Urinary bladder (tissue), 4 donors: ENCODE data around the gene RUFY1. TPM values are rescaled to one million over a fixed set of nuclear protein-coding genes. Genes with fewer than 3 reads are reported as not detected.

Experiments
- DNase-seq: peaks from one replicate; pipeline ENCODE4 v3.0.0-alpha.2; 2015; ENCODE audit errors: extremely low spot score
- H3K27ac ChIP-seq: one replicate; pipeline ENCODE4 v1.5.1; 2013; ENCODE audit warnings: low read depth, mild to moderate bottlenecking, moderate library complexity
- H3K36me3 ChIP-seq: one replicate; pipeline ENCODE4 v1.6.1; 2013; ENCODE audit warnings: mild to moderate bottlenecking, moderate library complexity; ENCODE audit not compliant: insufficient read depth
- H3K4me1 ChIP-seq: one replicate; pipeline ENCODE4 v1.6.1; 2013; ENCODE audit warnings: mild to moderate bottlenecking, moderate library complexity; ENCODE audit not compliant: insufficient read depth
- H3K4me3 ChIP-seq: one replicate; pipeline ENCODE4 v1.5.1; 2013; ENCODE audit warnings: low read depth, low read length
- WGBS: extraction: QIAGEN DNeasy Blood & Tissue Kit; methylation state at CpG from one replicate; pipeline ENCODE4 v1.1.7; 2013; 5-methylcytosine and 5-hydroxymethylcytosine counted together
- polyA plus RNA-seq: library from polyadenylated mRNA; stranded (reverse); fragments of 200-250 nt; gene quantifications from one replicate; pipeline ENCODE4 v1.2.3, GENCODE V29; 2013
- total RNA-seq: library from RNA; depleted of rRNA; stranded (reverse); fragments of >200 nt; gene quantifications from one replicate; pipeline ENCODE4 v1.2.3, GENCODE V29; 2014
- donor health status: healthy with polysubstance abuse.
- donor health status: healthy.

RUFY1 gene
- total and polyA plus RNA-seq, 2 donors = 38.0 to 39.7 TPM

DNA sequence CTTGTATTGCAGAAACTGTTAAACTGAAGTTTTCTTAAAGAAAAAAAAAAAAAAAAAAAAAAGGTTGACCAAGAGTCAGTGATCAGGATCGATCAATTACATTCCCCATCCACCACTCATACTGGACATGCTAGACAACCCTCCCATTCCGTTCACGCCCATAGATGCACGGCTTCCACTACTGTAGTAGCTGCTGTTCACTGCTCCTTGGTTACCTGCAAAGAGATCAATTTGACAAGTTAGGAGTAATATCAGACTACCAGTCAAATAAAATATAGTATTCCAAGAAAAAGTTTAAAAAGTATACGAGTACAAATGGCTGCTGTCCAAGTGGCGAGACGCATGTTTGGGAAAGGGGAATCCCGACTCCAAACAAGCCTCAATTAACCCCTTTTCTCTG, 64.4 kb downstream of the RUFY1 start:
- H3K4me3 ChIP-seq = no peak overlapping the region
- H3K36me3 ChIP-seq = peaks cover 20% of the 10 kb centered on the region
- no peak for DNase-seq
- peaks cover 1% of the 10 kb centered on the region for H3K4me1 ChIP-seq
- H3K27ac ChIP-seq = no peak overlapping the region
- 46% methylated on average over 8 of the region's 8 CpGs for WGBS

DNA sequence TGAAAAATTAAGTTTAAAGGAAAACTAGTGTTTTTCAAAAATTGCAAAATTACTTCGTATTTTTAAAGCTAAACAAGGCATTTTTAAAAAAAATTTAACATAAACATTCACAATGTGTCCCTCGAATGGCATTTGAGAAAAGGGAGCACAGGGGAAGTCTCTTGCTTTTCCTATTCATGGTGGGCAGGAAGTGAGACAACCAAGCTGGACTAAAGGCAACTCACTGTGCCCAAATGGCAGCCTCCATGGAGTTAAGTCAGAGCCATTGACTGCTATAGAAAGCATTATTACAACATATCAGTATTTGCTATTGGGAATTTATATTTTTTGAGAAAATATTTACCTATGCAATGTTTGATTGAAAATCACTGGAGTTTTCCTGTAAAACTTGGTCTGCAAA, 64.8 kb downstream of the RUFY1 start:
- Histone ChIP-seq H3K27ac (no peak overlapping the region), H3K4me3 (no peak overlapping the region), H3K36me3 (peaks cover 20% of the 10 kb centered on the region), H3K4me1 (peaks cover 1% of the 10 kb centered on the region)
- no peak for DNase-seq
- 43% methylated on average over 2 of the region's 2 CpGs for WGBS

DNA sequence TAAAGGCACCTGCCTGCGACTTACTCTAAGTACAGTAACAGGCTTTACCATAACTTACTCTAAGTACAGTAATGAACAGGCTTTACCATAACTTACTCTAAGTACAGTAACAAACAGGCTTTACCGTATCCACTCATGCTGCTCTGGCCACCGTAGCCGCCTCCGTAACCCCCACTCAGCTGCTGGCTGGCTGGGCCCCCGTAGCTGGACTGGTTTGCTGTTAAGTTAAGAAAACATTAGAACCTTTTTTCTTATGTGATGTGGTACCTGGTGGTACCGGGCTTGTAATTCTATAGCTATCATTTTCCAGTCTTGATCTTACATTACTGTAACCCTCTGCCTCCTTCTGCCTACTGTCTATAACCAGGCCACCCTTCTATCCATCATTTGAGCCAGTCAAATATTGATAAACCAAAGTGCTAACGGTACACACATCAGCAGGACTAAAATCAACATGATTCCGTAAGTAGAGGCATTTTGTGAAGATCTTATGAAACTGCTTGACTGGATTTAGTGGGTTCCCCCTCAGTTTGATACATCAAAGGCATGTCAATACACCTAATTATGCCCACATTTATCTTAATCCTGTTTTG, 65.7 kb downstream of the RUFY1 start:
- H3K36me3 ChIP-seq = peaks cover 21% of the 10 kb centered on the region
- H3K27ac ChIP-seq = no peak overlapping the region
- no peak overlapping the region for H3K4me3 ChIP-seq
- H3K4me1 ChIP-seq = peaks cover 1% of the 10 kb centered on the region
- DNase-seq = no peak
- 80% methylated on average over 9 of the region's 9 CpGs for WGBS

DNA sequence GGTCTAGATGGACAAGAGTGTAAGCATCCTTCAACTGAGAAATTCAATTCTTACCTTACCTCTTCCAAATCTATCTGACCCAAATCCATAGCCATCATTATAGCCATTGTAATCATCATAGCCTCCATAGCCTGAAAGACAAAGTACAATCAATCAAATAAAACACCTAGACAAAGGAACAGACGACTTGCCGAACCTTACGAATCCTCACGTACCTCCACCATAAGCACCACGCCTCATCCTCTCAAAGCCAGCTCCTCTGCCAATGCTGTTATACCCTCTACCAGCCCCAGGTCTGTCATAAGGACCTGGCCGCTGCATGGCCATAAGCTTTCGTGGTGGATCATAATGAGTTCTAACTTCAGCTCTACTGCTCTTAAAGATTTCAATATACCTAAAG, 67.6 kb downstream of the RUFY1 start:
- Histone ChIP-seq H3K4me1 (peaks cover 1% of the 10 kb centered on the region), H3K27ac (no peak overlapping the region), H3K4me3 (no peak overlapping the region), H3K36me3 (peaks cover 22% of the 10 kb centered on the region)
- 72% methylated on average over 7 of the region's 7 CpGs for WGBS
- no peak for DNase-seq

DNA sequence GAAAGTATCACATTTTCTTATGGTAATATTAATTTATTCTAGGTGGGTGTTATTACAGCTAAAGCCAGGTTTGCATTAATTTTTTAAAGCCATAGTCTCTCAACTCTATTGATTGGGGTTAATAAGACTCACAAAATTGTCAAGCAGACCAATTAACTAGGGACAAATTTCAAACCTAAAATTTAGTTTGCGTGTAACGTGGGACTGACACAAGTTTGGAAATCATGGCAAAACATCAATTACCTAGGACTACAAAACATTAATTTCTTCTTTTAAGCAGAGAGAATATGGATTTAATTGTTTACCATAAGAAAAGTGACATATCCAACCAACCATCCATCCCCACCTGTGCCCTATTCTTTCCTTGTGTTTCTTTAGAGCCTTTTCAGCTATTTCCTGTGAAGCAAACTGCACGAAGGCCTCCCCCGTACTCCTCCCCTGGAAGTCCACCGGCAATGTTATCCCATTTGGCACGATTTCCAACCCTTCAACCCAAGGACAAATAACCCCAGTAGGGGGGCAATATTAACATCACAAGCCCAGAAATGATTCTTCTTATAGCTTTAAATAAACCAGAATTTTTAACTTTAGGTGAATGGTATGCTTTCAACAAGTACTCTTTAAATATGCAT, 68.7 kb downstream of the RUFY1 start:
- DNase-seq = no peak
- Histone ChIP-seq H3K4me3 (no peak overlapping the region), H3K4me1 (peaks cover 1% of the 10 kb centered on the region), H3K36me3 (peaks cover 14% of the 10 kb centered on the region), H3K27ac (no peak overlapping the region)
- 14% methylated on average over 6 of the region's 6 CpGs for WGBS

DNA sequence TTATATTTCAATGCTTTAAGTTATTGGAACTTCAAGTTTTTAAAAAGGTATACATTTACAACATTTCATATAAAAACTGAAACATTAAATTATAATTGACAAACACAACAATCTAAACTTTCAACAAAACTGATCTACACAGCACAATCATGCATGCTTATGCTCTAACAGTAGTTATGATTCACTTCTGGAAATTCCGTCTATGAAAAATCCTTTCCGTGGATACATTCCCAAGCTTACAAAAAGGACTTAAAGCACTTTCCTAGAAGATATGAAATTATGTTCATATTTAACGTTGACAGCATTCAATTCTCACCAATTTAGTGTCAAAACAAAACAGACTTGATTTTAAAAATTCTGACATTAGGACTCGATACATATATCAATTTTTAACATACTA, 69.4 kb downstream of the RUFY1 start:
- H3K4me1 ChIP-seq = peaks cover 1% of the 10 kb centered on the region
- no peak for DNase-seq
- no peak overlapping the region for H3K27ac ChIP-seq
- peaks cover 14% of the 10 kb centered on the region for H3K36me3 ChIP-seq
- no peak overlapping the region for H3K4me3 ChIP-seq
- 6% methylated on average over 4 of the region's 4 CpGs for WGBS

DNA sequence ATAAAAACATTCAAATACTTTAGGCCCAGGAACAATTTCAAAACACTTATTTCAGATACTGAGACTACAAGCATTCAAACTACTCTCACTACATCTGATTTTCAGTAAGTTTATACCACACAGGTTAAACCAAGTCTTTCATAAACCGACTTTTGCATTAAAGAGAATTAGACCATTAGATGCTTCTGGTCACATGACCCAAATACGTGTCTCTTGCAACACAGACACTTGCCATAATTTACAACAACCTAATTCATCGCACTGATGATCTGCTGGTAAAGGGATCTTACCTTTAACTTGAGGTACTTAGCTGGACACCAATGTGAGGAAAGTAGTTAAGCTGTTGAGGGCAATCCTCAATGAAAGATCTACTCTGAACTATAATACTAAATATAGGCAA, 69.9 kb downstream of the RUFY1 start:
- peaks cover 1% of the 10 kb centered on the region for H3K4me1 ChIP-seq
- 2% methylated on average over 3 of the region's 3 CpGs for WGBS
- peaks cover 11% of the 10 kb centered on the region for H3K36me3 ChIP-seq
- DNase-seq = no peak
- H3K27ac ChIP-seq = no peak overlapping the region
- H3K4me3 ChIP-seq = no peak overlapping the region

DNA sequence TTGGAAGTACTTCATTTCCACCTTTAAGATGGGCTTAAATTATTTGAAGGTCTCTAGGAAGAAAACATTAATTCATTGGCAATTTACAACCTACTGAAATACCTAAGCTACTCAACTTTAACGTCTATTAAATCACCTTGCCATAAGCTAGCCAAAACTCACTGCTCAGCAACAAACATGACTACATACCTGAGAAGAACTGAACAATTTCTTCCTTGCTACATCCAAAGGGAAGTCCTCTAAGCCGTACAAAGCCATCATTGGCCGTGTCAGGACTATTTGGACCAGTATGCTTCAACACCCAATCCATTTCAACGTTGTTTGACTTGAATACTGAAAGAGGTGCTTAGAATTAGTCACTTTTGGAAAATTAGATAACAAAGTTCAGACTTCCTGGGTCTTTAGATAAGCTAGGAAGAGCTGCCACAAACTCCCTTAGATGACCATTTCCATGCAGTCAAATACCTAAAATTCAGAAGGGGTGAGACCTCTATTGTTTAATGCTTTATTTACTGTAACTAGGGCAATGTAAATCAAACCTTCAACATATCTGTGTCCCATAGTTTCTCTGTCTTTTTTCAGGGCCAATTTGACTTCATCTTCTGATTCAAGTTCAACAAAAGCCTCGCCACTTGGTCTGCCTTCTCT, 70.5 kb downstream of the RUFY1 start:
- Histone ChIP-seq H3K4me3 (peak overlapping the region; percentile 4), H3K36me3 (peaks cover 10% of the 10 kb centered on the region), H3K27ac (no peak overlapping the region), H3K4me1 (peaks cover 1% of the 10 kb centered on the region)
- DNase-seq = no peak
- WGBS = 11% methylated on average over 5 of the region's 5 CpGs

DNA sequence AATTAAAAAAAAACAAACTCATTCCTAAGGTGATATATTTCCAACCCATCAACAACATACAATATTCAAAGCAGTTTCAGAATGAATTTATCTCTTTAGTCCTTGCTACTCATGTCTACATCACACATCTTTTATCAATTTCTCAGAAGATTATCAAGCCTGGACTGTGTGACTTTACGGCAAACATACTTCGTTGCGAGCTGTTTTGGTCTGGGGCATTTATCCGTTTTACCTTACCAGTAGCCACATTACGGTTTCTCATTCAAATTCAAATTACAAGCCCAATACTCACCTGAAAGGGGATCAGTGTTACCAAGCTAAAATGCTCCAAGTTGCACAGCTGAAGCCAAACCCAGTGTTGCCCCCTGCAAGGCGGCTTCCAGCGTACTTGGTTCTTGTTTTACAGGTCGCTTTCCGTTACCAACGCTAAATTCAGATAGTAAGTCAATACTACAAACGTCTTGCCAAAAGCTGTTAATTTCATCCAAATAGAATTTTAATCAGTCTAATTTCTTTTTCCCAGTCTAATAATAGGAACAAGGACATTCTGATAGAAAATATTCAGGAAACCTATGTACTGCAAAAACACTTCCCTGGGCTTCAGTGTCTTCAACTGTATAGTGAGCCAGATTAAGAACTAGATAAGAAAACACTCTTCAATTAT, 71.3 kb downstream of the RUFY1 start:
- Histone ChIP-seq H3K36me3 (peaks cover 5% of the 10 kb centered on the region), H3K4me1 (peaks cover 1% of the 10 kb centered on the region), H3K4me3 (peak overlapping the region; percentile 79), H3K27ac (no peak overlapping the region)
- DNase-seq = no peak
- WGBS = 6% methylated on average over 11 of the region's 11 CpGs

DNA sequence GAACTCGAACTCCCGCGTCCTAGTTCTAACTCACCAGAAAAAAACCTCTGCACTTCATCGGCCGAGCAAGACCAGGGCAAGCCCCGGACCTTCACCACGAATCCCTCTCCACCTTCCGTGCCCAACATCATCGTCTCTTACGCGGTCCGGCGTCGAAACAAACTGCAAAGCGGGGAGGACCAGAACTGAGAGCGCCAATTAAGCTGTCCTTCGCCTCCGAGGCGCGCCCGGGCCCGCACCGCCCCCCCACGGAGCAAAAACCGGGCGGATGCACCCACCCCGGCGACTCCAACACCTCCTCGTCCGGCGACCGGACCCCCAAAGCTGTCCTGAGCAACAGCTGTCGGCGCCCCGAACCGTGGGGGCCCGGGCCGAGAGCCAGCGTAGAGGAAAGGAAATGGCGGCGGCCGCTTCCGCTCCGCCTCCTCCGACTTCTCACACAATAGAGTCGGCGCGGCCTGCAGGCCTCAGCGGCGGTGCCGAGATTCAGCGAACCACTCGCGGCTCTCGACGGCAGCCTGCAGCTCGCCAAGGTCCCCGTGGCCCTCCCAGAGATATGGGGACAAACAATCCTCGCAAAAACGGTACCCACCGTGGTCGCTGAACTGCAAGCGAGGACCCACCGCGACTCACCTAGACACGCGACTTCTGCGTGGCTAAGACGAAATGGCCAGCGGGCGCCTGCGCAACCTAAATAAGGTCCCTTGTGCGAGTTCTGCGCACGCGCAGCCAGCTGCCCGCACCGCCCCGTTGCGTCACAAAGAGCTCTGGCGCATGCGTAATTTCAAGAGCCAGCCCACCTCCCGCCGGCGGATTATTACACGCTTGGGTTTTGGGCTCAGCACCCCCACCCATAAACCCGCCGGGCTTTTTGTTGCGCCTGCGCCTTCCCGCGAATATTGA, 72.9 kb downstream of the RUFY1 start, which contains the start of gene HNRNPH1:
HNRNPH1 (minus strand) TSS at position 669 of the 903 bp plus-strand sequence; CDS start at position 131, 538 bp downstream.
- under 1% methylated on average over 92 of the region's 92 CpGs for WGBS
- H3K4me1 ChIP-seq = peaks cover 1% of the 10 kb centered on the region

DNA sequence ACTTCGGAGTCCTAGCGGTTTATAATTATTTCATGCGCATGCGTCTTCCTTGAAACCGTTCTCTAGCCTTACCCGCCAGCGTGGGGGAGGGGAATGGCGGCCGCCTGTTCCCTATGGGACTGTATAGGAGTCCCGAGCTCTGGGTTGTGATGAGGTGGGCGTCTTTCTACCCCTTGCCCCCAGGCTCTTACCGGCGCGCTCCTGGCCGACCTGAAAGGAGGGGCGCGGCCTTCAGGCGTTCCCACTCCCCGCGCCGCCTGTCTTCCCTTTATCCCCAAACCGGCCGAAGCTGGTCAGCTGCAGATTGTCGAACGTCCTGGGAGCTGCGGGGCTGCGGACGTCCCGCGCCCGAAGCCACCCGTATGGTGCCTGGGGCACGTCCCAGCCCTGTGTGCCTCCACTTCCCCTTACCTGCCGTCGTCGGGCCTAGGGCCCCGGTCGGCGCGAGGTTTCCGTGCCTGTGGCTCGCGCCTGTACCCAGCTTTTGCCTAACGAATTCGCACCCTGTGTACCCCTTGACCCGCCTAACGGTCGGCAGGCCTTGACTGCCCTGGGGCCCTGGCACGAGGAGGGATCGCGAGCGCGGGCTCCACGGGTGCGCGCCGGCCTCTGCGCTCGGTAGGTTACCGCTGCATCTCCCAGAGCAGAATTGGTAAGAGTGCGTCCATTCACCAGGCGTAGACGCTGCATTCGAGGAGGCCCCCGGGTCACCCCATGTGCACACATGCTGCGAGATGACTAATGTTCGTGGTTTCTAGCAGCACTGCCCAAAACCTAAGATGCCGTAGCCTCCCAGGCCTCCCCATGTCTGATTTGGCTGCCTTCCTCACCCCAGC, 73.8 kb downstream of the RUFY1 start:
- Histone ChIP-seq H3K4me1 (peaks cover 1% of the 10 kb centered on the region), H3K36me3 (peaks cover 2% of the 10 kb centered on the region), H3K27ac (peak overlapping the region; percentile 92), H3K4me3 (peak overlapping the region; percentile 48)
- 5% methylated on average over 68 of the region's 68 CpGs for WGBS
- no peak for DNase-seq

More for the DNA sequence above, 72.9 kb downstream of the RUFY1 start, which contains the start of gene HNRNPH1:
- DNase-seq = peak; percentile 99
- peak within 1 kb of the TSS; percentile 99 for H3K27ac ChIP-seq
- peak within 1 kb of the TSS; percentile 79 for H3K4me3 ChIP-seq
- H3K36me3 ChIP-seq = peaks cover 3% of the 10 kb centered on the region

DNA sequence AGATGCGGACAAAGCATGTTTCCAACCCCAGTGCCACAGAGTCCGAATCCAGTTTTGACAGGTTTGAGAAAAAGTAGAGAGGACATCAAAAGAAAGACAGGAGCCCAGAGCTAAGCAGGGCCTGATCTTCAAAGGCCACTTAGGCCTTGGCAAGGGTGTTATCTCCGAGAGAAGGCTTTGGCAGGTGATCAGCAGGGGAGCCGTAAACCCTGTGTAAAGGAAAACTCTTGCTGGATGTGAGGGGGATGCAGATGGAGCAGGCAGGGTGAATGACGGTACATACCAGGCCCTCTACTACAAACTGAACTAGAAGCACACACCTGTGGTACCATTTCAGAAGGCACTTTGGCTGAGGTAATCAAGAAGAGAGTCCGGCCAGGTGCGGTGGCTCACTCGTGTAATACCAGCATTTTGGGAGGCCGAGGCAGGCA, 74.5 kb downstream of the RUFY1 start:
- no peak overlapping the region for H3K4me3 ChIP-seq
- WGBS = 80% methylated on average over 9 of the region's 9 CpGs

More for the DNA sequence above, 74.5 kb downstream of the RUFY1 start:
- no peak for DNase-seq
- peaks cover 2% of the 10 kb centered on the region for H3K36me3 ChIP-seq
- H3K27ac ChIP-seq = peak overlapping the region; percentile 53
- no peaks in the 10 kb centered on the region for H3K4me1 ChIP-seq
